Upper lobe of left lung (tissue), 4 donors: Measurements from ENCODE around the gene SAMMSON.

ENCODE experiments used
- EP300 ChIP-seq, 4 donors: sonication (generic); formaldehyde crosslinking; IDR thresholded peaks; one replicate each; pipeline ENCODE4 v1.5.1; 2017; ENCODE audit warnings: antibody characterized with exemption in 4 of 4, control low read depth in 2 of 4
- POLR2A ChIP-seq, 4 donors: fragments of 450-650 bp; IDR thresholded peaks; one replicate each; pipeline ENCODE4 v1.5.1; 2016 to 2017; ENCODE audit warnings: antibody characterized with exemption in 4 of 4, mild to moderate bottlenecking in 2 of 4

DNA sequence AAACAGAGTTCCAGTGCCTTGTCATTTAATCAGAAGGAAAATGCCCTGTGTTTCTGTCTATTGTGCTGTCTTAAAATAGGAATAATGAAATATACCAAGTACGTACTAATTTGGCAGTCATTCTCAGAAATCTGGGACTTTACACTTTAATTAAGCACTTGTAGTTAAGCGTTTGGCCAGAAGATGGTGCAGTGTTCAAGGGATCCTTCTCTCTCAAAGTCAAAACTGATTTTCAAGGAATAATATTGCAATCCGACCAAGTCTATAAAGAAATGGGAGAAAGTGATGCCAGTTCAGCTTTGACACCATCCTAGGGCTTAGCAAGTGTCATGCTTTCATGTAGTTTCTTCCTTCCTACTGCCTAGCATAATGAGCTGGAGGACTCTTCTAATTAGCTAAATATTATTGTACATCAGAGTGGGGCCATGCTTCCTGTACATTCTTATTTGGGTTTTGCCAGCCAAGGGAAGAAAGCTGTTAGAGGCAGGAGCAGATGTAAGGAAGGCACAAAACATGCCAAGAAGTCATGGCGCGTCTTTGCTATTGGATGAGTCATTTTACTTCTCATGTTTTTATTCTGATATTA is 64.8 kb downstream of the SAMMSON start:
- TF ChIP-seq POLR2A (IDR thresholded peaks at IDR 0.05) (no peak), EP300 (IDR thresholded peaks at IDR 0.05) (no peak)
